SK-N-SH treated with all-trans-retinoic acid at 6 μM for 48 hours (cell line): Measurements from ENCODE around the gene IGHMBP2.

ENCODE experiments used
- ARNTL ChIP-seq: fragments of 450-650 bp; formaldehyde crosslinking; IDR thresholded peaks from 2 replicates; pipeline ENCODE4 v1.5.0; 2020; ENCODE audit warnings: low read depth, mild to moderate bottlenecking, moderate library complexity, borderline replicate concordance
- BACH2 ChIP-seq: fragments of 250-450 bp; sonication (Bioruptor Pico); IDR thresholded peaks from 2 replicates; pipeline ENCODE4 v1.9.0; 2021; ENCODE audit warnings: mild to moderate bottlenecking, borderline replicate concordance
- CSDC2 ChIP-seq: fragments of 250-450 bp; sonication (Bioruptor Pico); IDR thresholded peaks from 2 replicates; pipeline ENCODE4 v1.5.0; 2020; ENCODE audit warnings: mild to moderate bottlenecking, moderate library complexity
- CSRNP3 ChIP-seq: fragments of 250-450 bp; sonication (Bioruptor Pico); IDR thresholded peaks from 2 replicates; pipeline ENCODE4 v1.5.1; 2021; ENCODE audit warnings: mild to moderate bottlenecking, moderate library complexity
- GLIS3 ChIP-seq: fragments of 250-450 bp; sonication (Bioruptor Pico); IDR thresholded peaks from 2 replicates; pipeline ENCODE4 v1.5.0; 2020; ENCODE audit warnings: mild to moderate bottlenecking, moderate library complexity
- PATZ1 ChIP-seq: fragments of 250-450 bp; sonication (Bioruptor Pico); IDR thresholded peaks from 2 replicates; pipeline ENCODE4 v1.8.0; 2020; ENCODE audit warnings: mild to moderate bottlenecking, moderate library complexity, borderline replicate concordance
- TSHZ2 ChIP-seq: fragments of 250-450 bp; sonication (Bioruptor Pico); IDR thresholded peaks from 2 replicates; pipeline ENCODE4 v1.5.0; 2020; ENCODE audit warnings: mild to moderate bottlenecking, moderate library complexity
- ZC3H10 ChIP-seq: fragments of 250-450 bp; sonication (Bioruptor Pico); IDR thresholded peaks from 2 replicates; pipeline ENCODE4 v1.5.1; 2021; ENCODE audit warnings: mild to moderate bottlenecking, moderate library complexity
- ZFP3 ChIP-seq: fragments of 250-450 bp; sonication (Bioruptor Pico); IDR thresholded peaks from 2 replicates; pipeline ENCODE4 v1.5.0; 2020; ENCODE audit warnings: mild to moderate bottlenecking, moderate library complexity
- ZFP30 ChIP-seq: fragments of 450-650 bp; formaldehyde crosslinking; IDR thresholded peaks from 2 replicates; pipeline ENCODE4 v1.5.0; 2022; ENCODE audit warnings: mild to moderate bottlenecking, moderate library complexity

GRCh38 chr11:68939583-68940555 is 36.2 kb downstream of the IGHMBP2 start:
- TF ChIP-seq PATZ1 (CRISPR knock-in tag) = no peak
- TF ChIP-seq BACH2 = no peak
- TF ChIP-seq CSRNP3 (CRISPR knock-in tag) = no peak
- no peak for TF ChIP-seq ZFP30 (CRISPR knock-in tag)
- no peak for TF ChIP-seq GLIS3 (CRISPR knock-in tag)
- TF ChIP-seq ZFP3 (CRISPR knock-in tag) = no peak
- no peak for TF ChIP-seq CSDC2 (CRISPR knock-in tag)
- TF ChIP-seq ARNTL = no peak
- TF ChIP-seq TSHZ2 (CRISPR knock-in tag) = no peak
- no peak for TF ChIP-seq ZC3H10 (CRISPR knock-in tag)
